HepG2 (cell line): ENCODE measurements around the gene PTS. TPM values are rescaled to one million over a fixed set of nuclear protein-coding genes. Genes with fewer than 3 reads are reported as not detected.

Source experiments
- ATAC-seq: fragments of 200-7000 bp; cut with Tn5 transposase; 3 replicates; pipeline ENCODE4 v1.9.1; 2020; ENCODE audit warnings: mild to moderate bottlenecking, moderate library complexity
- BruUV-seq: library from RNA; stranded (reverse); fragments of 400-500 nt; replicated peaks from 2 replicates; lab custom pipeline; 2021; lab: Mats Ljungman, UMichigan
- CTCF ChIA-PET: fragments of 300-600 bp; formaldehyde crosslinking; extraction: SDS; loops from one replicate; lab custom pipeline; 2021; ENCODE audit warnings: low total read pairs, inconsistent platforms, low intra/inter-chr PET ratio; lab: Yijun Ruan, JAX
- POLR2A ChIA-PET: fragments of 350-600 bp; sonication (Branson Sonifier 250); formaldehyde crosslinking; loops from one replicate; lab custom pipeline; 2020; ENCODE audit warnings: antibody characterized with exemption, inconsistent platforms; lab: Yijun Ruan, JAX
- DNase-seq: peaks from one replicate; pipeline ENCODE4 v3.0.0-alpha.2; 2015; ENCODE audit warnings: low spot score
- FAIRE-seq: peaks from 3 replicates; lab custom pipeline; 2011; peaks lifted over from hg19 to GRCh38; lab: Jason Lieb, UNC
- H2AFZ ChIP-seq: one replicate; pipeline ENCODE4 v1.6.1; 2011; ENCODE audit warnings: low read length, inconsistent platforms
- H3K27ac ChIP-seq: fragments of 300-600 bp; 3 replicates; pipeline ENCODE4 v1.8.0; 2011; ENCODE audit warnings: mixed run types, mild to moderate bottlenecking, mixed read lengths, low read length, inconsistent platforms; ENCODE audit not compliant: insufficient read depth; ENCODE audit errors: extremely low read length
- H3K27me3 ChIP-seq, 2 experiments: fragments of 200-600 bp in 1 of 2; 2 replicates in 1 of 2; 3 replicates in 1 of 2; pipeline versions ENCODE4 v1.6.0 to v1.8.0; 2011; ENCODE audit warnings: low read length in 2 of 2, mild to moderate bottlenecking in 2 of 2, moderate library complexity in 2 of 2, inconsistent platforms in 1 of 2; ENCODE audit not compliant: insufficient read depth in 2 of 2, control insufficient read depth in 1 of 2
- H3K36me3 ChIP-seq, 2 experiments: fragments of 200-600 bp in 1 of 2; replicated peaks in 1 of 2; 2 replicates in 1 of 2; 3 replicates in 1 of 2; pipeline versions ENCODE4 v1.5.1 to v1.8.0; 2011; ENCODE audit warnings: low read length in 2 of 2, inconsistent platforms in 1 of 2; ENCODE audit not compliant: insufficient read depth in 2 of 2, control insufficient read depth in 1 of 2
- H3K4me1 ChIP-seq: 2 replicates; pipeline ENCODE4 v1.5.1; 2012; ENCODE audit warnings: low read length, inconsistent platforms; ENCODE audit not compliant: insufficient read depth
- H3K4me2 ChIP-seq: 2 replicates; pipeline ENCODE4 v1.6.0; 2011; ENCODE audit warnings: low read depth, low read length, inconsistent platforms
- H3K4me3 ChIP-seq, 3 experiments: fragments of 200-600 bp in 1 of 3; sonication (generic), shearing (Covaris generic) in 1 of 3; replicated peaks in 1 of 3; 2 replicates each; pipeline ENCODE4 v1.5.1; 2011 to 2016; ENCODE audit warnings: low read length in 3 of 3, inconsistent platforms in 2 of 3, low read depth in 2 of 3, mild to moderate bottlenecking in 2 of 3, control low read depth in 1 of 3, mixed read lengths in 1 of 3; ENCODE audit not compliant: insufficient read depth in 1 of 3
- H3K79me2 ChIP-seq: one replicate; pipeline ENCODE4 v1.6.1; 2011; ENCODE audit warnings: low read length, inconsistent platforms; ENCODE audit not compliant: insufficient read depth
- H3K9ac ChIP-seq: 2 replicates; pipeline ENCODE4 v1.6.0; 2011; ENCODE audit warnings: mild to moderate bottlenecking, low read depth, low read length, inconsistent platforms; ENCODE audit not compliant: insufficient read depth
- H3K9me3 ChIP-seq: 2 replicates; pipeline ENCODE4 v1.5.1; 2012; ENCODE audit warnings: mild to moderate bottlenecking, low read length
- H4K20me1 ChIP-seq: 2 replicates; pipeline ENCODE4 v1.6.0; 2011; ENCODE audit warnings: inconsistent platforms, mild to moderate bottlenecking, low read length, moderate library complexity; ENCODE audit not compliant: insufficient read depth
- ATF7-NPFF ChIP-seq: sonication (generic); formaldehyde crosslinking; IDR thresholded peaks from 2 replicates; pipeline ENCODE4 v1.8.1; 2023; ENCODE audit warnings: mild to moderate bottlenecking, low read depth, missing genetic modification reagents, moderate library complexity
- FOXA3 ChIP-seq: IDR thresholded peaks from 2 replicates; pipeline ENCODE4 v1.6.1; 2016; ENCODE audit warnings: missing genetic modification reagents, missing compliant biosample characterization
- GFI1 ChIP-seq: sonication (generic); formaldehyde crosslinking; IDR thresholded peaks from 2 replicates; pipeline ENCODE4 v1.5.0; 2020; ENCODE audit warnings: missing genetic modification reagents, mild to moderate bottlenecking, borderline replicate concordance
- HDAC1 ChIP-seq: sonication (generic); formaldehyde crosslinking; IDR thresholded peaks from 2 replicates; pipeline ENCODE4 v1.5.1; 2020; ENCODE audit warnings: mild to moderate bottlenecking, missing genetic modification reagents
- NBN ChIP-seq: fragments of 450-650 bp; conservative IDR thresholded peaks from 2 replicates; pipeline ENCODE4 v1.6.1; 2017
- SOX13 ChIP-seq, 3 experiments: fragments of 450-650 bp in 1 of 3; sonication (generic) in 1 of 3; formaldehyde crosslinking in 1 of 3; IDR thresholded peaks in 2 of 3; conservative IDR thresholded peaks in 1 of 3; 2 replicates each; pipeline versions ENCODE4 v1.5.0 to v1.6.1; 2016 to 2020; ENCODE audit warnings: antibody characterized with exemption in 1 of 3, mild to moderate bottlenecking in 1 of 3, missing compliant biosample characterization in 1 of 3, missing genetic modification reagents in 1 of 3, moderate library complexity in 1 of 3
- TEF ChIP-seq: sonication (generic); formaldehyde crosslinking; IDR thresholded peaks from 2 replicates; pipeline ENCODE4 v1.5.0; 2020; ENCODE audit warnings: missing genetic modification reagents
- ZNF383 ChIP-seq: sonication (generic); formaldehyde crosslinking; IDR thresholded peaks from 2 replicates; pipeline ENCODE4 v1.4.0; 2020; ENCODE audit warnings: missing genetic modification reagents, mild to moderate bottlenecking, borderline replicate concordance
- WGBS: methylation state at CpG from one replicate; pipeline ENCODE4 v1.1.6; 2017; ENCODE audit warnings: low lambda C conversion rate; 5-methylcytosine and 5-hydroxymethylcytosine counted together
- in situ Hi-C: cut with HindIII; loops from 2 replicates; pipeline ENCODE4 v1.10.0; 2017; ENCODE audit warnings: low pct_unique_long_range_greater_than_20kb; ENCODE audit not compliant: extremely low pct_ligation_motif_present
- intact Hi-C: fragments of 100-400 bp; cut with micrococcal nuclease; formaldehyde crosslinking; loops from one replicate; pipeline ENCODE4 v1.10.0; 2022; ENCODE audit not compliant: unreplicated experiment
- polyA plus RNA-seq, 8 experiments: library from polyadenylated mRNA; depleted of rRNA in 3 of 8; stranded (reverse) in 7 of 8; unstranded in 1 of 8; fragments of >200 nt; fragmentation: Illumina TruSeq in 4 of 8; extraction: Trizol in 4 of 8; gene quantifications; 2 replicates each; pipeline versions ENCODE4 v1.2.1 to v1.2.3, GENCODE V29; 2011 to 2016; ENCODE audit warnings: low read depth in 4 of 8, missing spikeins in 1 of 8, mixed read lengths in 1 of 8; ENCODE audit not compliant: insufficient read depth in 1 of 8
- total RNA-seq, 5 experiments: library from RNA; depleted of rRNA; stranded (reverse); fragments of >200 nt; fragmentation: Illumina TruSeq; extraction: Trizol; gene quantifications; 2 replicates each; pipeline ENCODE4 v1.2.3, GENCODE V29; 2016; ENCODE audit warnings: low read depth in 1 of 5

PTS gene
- total and polyA plus RNA-seq, 2 of the 13 experiments (the other 11 are each of a cell fraction or from before 2014, with no cell fraction given): 33.6 to 49.3 TPM

GRCh38 chr11:112213753-112214152 is 12.5 kb upstream of the PTS start (continued):
- TF ChIP-seq TEF (CRISPR knock-in tag): peak; percentile 87; the same call in 1 of the 2 replicates
- TF ChIP-seq, all 625 proteins: peak for 29

DNA sequence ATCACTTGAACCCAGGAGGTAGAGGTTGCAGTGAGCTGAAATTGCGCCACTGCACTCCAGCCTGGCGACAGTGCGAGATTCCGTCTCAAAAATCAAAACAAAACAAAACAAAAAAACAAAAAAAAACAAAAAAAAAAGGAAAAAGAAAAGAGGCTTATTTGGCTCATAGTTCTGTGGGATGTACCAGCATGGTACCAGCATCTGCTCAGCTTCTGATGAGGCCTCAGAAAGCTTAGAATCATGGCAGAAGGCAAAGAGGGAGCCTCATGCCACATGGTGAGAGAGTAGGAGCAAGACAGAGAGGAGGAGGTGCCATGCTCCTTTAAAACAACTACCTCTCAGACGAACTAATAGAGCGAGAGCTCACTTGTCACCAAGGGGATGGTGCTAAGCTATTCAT is 10.6 kb upstream of the PTS start:
- no peak overlapping the region for H2AFZ ChIP-seq
- in situ Hi-C loops: loop anchor here (10.0 kb wide), 1 partner anchor 339 kb away; no protein-coding TSS in a partner anchor
- H3K27me3 ChIP-seq: no peaks in the 10 kb centered on the region
- no peak for ATAC-seq
- no peaks in the 10 kb centered on the region for H4K20me1 ChIP-seq
- ChIA-PET POLR2A (no interaction called here), CTCF (no interaction called here)
- no peak for DNase-seq
- no peak overlapping the region for H3K9ac ChIP-seq
- no peak overlapping the region for H3K4me3 ChIP-seq
- H3K9me3 ChIP-seq: no peaks in the 10 kb centered on the region
- no TSS peak for BruUV-seq
- no peak overlapping the region for H3K4me2 ChIP-seq
- no peak overlapping the region for H3K27ac ChIP-seq
- H3K36me3 ChIP-seq: no peaks in the 10 kb centered on the region
- intact Hi-C loops: loop anchor here (10.0 kb wide), 1 partner anchor 1069 kb away; no protein-coding TSS in a partner anchor
- no peak for FAIRE-seq
- H3K4me1 ChIP-seq: peaks cover 20% of the 10 kb centered on the region
- TF ChIP-seq GFI1 (CRISPR knock-in tag): no peak
- TF ChIP-seq ATF7-NPFF (CRISPR knock-in tag): no peak
- TF ChIP-seq NBN: no peak
- TF ChIP-seq HDAC1 (CRISPR knock-in tag): no peak
- no peak for TF ChIP-seq FOXA3 (CRISPR knock-in tag)
- no peak for TF ChIP-seq ZNF383 (CRISPR knock-in tag)
- TF ChIP-seq SOX13 (IDR thresholded peaks at IDR 0.05): no peak
- TF ChIP-seq SOX13 (CRISPR knock-in tag; conservative IDR thresholded peaks at IDR 0.05 in 1 of 2, IDR thresholded peaks at IDR 0.05 in 1 of 2): no peak
- no peaks in the 10 kb centered on the region for H3K79me2 ChIP-seq
- WGBS: 83% methylated on average over 6 of the region's 6 CpGs
